K562 (cell line): Measurements from ENCODE around the gene SERTAD4. TPM values are rescaled to one million over a fixed set of nuclear protein-coding genes. Genes with fewer than 3 reads are reported as not detected.

ENCODE experiments used
- TEAD1 ChIP-seq, 2 experiments: fragments of 450-650 bp in 1 of 2; sonication (generic) in 1 of 2; formaldehyde crosslinking; IDR thresholded peaks; 2 replicates each; pipeline versions ENCODE4 v1.4.0 to v1.8.0; 2020 to 2022; ENCODE audit warnings: mild to moderate bottlenecking in 2 of 2, missing genetic modification reagents in 1 of 2
- polyA plus RNA-seq, 8 experiments: library from polyadenylated mRNA; depleted of rRNA in 4 of 8; stranded (reverse) in 5 of 8; unstranded in 3 of 8; fragments of >200 nt; fragmentation: Nextera tagmentation in 2 of 8; fragmentation: Illumina TruSeq in 1 of 8; extraction: Ambion mirVana in 2 of 8; extraction: Trizol in 1 of 8; gene quantifications; 2 replicates each; pipeline versions ENCODE4 v1.2.1 to v1.2.3, GENCODE V29; 2011 to 2014; ENCODE audit warnings: inconsistent platforms in 1 of 8, missing spikeins in 1 of 8
- total RNA-seq, 7 experiments: library from RNA; depleted of rRNA in 6 of 7; stranded (reverse); fragments of >200 nt in 6 of 7; fragmentation: Illumina TruSeq in 2 of 7; extraction: Trizol in 2 of 7; gene quantifications; 2 replicates each; pipeline versions ENCODE4 v1.2.1 to v1.2.3, GENCODE V29; 2011 to 2021; ENCODE audit warnings: low replicate concordance in 1 of 7
- TF ChIP-seq, protein P1 (sequence below): fragments of 200-800 bp; sonication (Bioruptor generic); IDR thresholded peaks from 2 replicates; pipeline ENCODE4 v1.6.1; 2016; ENCODE audit warnings: missing genetic modification characterization, missing compliant biosample characterization
- TF ChIP-seq, protein P2 (sequence below), 2 experiments: fragments of 200-800 bp in 1 of 2; sonication (Bioruptor generic) in 1 of 2; sonication (generic) in 1 of 2; formaldehyde crosslinking in 1 of 2; IDR thresholded peaks in 1 of 2; conservative IDR thresholded peaks in 1 of 2; 2 replicates each; pipeline versions ENCODE4 v1.5.0 to v1.6.1; 2016 to 2020; ENCODE audit warnings: missing compliant biosample characterization in 1 of 2, missing genetic modification characterization in 1 of 2, missing genetic modification reagents in 1 of 2

SERTAD4 gene
- total and polyA plus RNA-seq, 9 of the 15 experiments (the other 6 are each of a cell fraction or from before 2014, with no cell fraction given), result not detected

DNA sequence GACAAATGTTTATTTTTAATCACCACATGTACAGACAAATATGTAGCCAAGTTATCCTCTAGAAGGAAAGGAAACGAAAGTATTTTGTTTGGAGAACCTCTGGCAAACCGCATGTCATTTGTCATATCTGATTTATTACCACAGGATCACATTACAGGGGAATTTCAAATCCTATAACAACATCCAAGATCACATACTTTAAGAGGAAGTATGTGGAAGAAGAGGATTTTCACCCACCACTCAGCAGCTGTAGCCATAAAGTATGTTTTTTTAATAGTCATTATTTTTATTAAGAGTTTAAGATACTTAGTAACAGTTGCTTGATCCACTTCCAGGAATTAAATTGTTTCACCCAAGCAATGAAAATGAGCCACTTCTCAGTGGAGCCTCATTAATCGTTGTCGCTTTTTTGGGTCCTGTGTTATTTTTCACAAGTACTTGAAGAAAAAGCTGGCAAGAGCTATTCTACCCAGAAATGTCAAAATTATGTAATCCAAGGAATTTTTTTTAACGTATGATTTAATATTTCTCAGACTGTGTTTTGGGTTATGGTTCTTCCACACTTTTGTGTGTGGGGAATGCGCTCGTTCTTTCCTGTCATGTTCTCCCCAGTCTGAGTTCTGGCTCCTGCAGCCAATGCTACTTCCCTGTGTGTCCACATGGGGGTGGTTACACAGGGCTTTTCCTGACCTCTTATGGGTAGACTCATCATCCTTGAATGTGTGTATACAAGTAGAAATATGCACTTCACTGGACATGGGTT is 6.9 kb downstream of the SERTAD4 start (continued):
- TF ChIP-seq, protein P1, sequence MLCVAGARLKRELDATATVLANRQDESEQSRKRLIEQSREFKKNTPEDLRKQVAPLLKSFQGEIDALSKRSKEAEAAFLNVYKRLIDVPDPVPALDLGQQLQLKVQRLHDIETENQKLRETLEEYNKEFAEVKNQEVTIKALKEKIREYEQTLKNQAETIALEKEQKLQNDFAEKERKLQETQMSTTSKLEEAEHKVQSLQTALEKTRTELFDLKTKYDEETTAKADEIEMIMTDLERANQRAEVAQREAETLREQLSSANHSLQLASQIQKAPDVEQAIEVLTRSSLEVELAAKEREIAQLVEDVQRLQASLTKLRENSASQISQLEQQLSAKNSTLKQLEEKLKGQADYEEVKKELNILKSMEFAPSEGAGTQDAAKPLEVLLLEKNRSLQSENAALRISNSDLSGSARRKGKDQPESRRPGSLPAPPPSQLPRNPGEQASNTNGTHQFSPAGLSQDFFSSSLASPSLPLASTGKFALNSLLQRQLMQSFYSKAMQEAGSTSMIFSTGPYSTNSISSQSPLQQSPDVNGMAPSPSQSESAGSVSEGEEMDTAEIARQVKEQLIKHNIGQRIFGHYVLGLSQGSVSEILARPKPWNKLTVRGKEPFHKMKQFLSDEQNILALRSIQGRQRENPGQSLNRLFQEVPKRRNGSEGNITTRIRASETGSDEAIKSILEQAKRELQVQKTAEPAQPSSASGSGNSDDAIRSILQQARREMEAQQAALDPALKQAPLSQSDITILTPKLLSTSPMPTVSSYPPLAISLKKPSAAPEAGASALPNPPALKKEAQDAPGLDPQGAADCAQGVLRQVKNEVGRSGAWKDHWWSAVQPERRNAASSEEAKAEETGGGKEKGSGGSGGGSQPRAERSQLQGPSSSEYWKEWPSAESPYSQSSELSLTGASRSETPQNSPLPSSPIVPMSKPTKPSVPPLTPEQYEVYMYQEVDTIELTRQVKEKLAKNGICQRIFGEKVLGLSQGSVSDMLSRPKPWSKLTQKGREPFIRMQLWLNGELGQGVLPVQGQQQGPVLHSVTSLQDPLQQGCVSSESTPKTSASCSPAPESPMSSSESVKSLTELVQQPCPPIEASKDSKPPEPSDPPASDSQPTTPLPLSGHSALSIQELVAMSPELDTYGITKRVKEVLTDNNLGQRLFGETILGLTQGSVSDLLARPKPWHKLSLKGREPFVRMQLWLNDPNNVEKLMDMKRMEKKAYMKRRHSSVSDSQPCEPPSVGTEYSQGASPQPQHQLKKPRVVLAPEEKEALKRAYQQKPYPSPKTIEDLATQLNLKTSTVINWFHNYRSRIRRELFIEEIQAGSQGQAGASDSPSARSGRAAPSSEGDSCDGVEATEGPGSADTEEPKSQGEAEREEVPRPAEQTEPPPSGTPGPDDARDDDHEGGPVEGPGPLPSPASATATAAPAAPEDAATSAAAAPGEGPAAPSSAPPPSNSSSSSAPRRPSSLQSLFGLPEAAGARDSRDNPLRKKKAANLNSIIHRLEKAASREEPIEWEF (CRISPR knock-in tag), result no peak
- TF ChIP-seq TEAD1 (CRISPR knock-in tag; IDR thresholded peaks at IDR 0.05), result no peak
- TF ChIP-seq, protein P2, sequence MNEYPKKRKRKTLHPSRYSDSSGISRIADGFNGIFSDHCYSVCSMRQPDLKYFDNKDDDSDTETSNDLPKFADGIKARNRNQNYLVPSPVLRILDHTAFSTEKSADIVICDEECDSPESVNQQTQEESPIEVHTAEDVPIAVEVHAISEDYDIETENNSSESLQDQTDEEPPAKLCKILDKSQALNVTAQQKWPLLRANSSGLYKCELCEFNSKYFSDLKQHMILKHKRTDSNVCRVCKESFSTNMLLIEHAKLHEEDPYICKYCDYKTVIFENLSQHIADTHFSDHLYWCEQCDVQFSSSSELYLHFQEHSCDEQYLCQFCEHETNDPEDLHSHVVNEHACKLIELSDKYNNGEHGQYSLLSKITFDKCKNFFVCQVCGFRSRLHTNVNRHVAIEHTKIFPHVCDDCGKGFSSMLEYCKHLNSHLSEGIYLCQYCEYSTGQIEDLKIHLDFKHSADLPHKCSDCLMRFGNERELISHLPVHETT (CRISPR knock-in tag; conservative IDR thresholded peaks at IDR 0.05 in 1 of 2, IDR thresholded peaks at IDR 0.05 in 1 of 2), result no peak
